ENCODE measurements around the gene CHAF1B. TPM values are rescaled to one million over a fixed set of nuclear protein-coding genes. Genes with fewer than 3 reads are reported as not detected.

Gene CHAF1B
- total RNA-seq, 2 donors from 2014 or later, result 4.2 to 4.9 TPM

DNA sequence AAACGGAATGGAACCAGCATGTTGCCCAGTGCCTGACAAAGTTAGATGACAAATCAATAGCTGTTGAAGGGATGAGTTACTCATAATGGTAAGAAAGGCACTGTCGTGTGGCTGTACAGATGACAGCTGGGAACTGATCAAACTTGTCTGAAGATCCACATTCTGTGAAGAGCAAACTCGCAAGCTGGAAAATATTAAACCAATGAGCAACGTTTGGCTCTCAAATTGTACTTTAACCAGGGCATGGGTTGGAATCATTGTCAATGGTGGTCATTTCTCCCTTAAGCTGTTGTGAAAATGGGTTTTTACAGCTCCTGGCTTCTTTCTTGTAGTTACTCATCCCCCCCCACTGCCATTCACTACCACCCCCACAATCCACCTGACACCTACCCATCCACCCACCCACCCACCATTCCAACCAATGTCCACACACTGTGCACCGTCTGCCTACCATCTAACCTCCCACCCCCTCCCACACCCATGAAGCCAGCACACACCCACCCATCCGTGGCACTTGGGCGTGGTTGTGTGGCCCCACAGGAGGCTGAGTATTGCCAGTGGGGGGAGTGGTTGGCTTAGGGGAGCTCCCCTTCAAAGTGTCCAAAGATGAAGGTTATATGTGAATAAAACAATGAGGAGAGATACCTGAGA is 48.0 kb downstream of the CHAF1B start:
- intact Hi-C loops (cut with DNase I), result no loop called here
- 80% methylated on average over 7 of the region's 7 CpGs for WGBS
- no peak overlapping the region for H3K27ac ChIP-seq
- DNase-seq (ENCODE audit: low spot score), result no peak
- TF ChIP-seq, protein P1, sequence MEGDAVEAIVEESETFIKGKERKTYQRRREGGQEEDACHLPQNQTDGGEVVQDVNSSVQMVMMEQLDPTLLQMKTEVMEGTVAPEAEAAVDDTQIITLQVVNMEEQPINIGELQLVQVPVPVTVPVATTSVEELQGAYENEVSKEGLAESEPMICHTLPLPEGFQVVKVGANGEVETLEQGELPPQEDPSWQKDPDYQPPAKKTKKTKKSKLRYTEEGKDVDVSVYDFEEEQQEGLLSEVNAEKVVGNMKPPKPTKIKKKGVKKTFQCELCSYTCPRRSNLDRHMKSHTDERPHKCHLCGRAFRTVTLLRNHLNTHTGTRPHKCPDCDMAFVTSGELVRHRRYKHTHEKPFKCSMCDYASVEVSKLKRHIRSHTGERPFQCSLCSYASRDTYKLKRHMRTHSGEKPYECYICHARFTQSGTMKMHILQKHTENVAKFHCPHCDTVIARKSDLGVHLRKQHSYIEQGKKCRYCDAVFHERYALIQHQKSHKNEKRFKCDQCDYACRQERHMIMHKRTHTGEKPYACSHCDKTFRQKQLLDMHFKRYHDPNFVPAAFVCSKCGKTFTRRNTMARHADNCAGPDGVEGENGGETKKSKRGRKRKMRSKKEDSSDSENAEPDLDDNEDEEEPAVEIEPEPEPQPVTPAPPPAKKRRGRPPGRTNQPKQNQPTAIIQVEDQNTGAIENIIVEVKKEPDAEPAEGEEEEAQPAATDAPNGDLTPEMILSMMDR (IDR thresholded peaks at IDR 0.05), result no peak
- no peak for TF ChIP-seq POLR2A (IDR thresholded peaks at IDR 0.05)
- H3K27me3 ChIP-seq (replicated peaks; ENCODE audit: insufficient read depth), result no peaks in the 10 kb centered on the region
- no peaks in the 10 kb centered on the region for H3K9me3 ChIP-seq
- H3K4me1 ChIP-seq (replicated peaks), result no peaks in the 10 kb centered on the region
- no peak overlapping the region for H3K4me3 ChIP-seq
- no peaks in the 10 kb centered on the region for H3K36me3 ChIP-seq

DNA sequence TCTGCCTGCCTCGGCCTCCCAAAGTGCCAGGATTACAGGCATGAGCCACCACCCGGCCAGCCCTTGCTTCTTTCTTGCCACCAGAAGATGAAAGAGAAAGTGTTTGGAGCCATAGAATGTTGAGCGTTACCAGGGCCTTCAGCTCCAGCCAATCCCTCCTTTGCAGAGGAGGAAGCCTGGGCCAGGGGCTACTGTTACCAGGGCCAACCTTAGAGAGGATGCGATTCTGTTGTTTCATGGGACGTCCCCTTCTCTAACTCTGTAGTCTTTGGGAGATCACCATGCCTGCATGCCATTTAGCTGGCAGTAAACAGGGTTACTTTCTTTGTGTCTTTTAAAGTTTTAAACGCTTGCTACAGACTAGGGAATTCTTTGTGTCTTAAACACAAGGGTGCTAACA is 49.0 kb downstream of the CHAF1B start:
- DNase-seq (ENCODE audit: low spot score), result no peak
- no peaks in the 10 kb centered on the region for H3K9me3 ChIP-seq
- H3K27ac ChIP-seq, result no peak overlapping the region
- 90% methylated on average over 6 of the region's 6 CpGs for WGBS
- no peaks in the 10 kb centered on the region for H3K27me3 ChIP-seq (replicated peaks; ENCODE audit: insufficient read depth)
- TF ChIP-seq, protein P1 (IDR thresholded peaks at IDR 0.05), result no peak
- TF ChIP-seq POLR2A (IDR thresholded peaks at IDR 0.05), result no peak
- no peak for TF ChIP-seq POLR2AphosphoS5 (IDR thresholded peaks at IDR 0.05)
- H3K4me3 ChIP-seq, result no peak overlapping the region
- intact Hi-C loops (cut with DNase I), result no loop called here
- no peaks in the 10 kb centered on the region for H3K4me1 ChIP-seq (replicated peaks)
- no peaks in the 10 kb centered on the region for H3K36me3 ChIP-seq

DNA sequence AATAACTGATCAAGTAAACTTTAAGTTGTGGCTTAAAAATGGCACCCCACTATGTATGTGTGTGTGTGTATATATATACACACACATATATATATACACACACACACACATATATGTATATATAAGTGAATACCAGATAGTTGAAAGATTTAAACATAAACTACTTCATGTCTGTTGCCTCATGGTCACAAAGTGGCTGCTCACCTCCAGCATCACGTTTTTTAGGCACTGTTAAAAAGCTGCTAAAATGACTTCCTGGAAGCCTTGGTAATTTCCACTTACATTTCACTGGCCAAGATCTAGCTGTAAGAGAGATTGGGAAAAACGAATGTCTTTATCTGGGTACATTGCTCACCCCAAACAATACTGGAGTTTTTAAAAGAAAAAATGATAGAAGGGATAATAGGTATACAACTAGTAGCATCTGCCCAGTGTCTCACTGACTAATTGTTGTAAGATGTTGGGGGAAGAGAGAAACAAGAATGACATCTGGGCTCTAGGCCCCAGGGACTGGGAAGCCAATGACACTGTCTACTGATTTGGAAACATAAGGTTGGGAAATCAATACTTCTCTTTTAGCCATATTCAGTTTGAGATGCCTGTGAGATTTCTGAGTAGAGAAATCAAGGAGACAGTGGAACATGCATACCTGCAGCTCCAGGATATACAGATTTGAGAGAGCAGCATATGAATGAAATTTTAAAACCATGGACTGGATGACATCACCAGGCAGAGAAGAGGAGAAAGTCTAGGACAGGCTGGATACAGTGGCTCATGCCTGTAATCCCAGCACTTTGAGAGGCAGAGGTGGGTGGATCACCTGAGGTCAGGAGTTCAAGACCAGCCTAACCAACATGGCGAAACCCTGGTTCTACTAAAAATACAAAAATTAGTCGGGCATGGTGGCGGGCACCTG is 51.9 kb downstream of the CHAF1B start:
- H3K27me3 ChIP-seq (replicated peaks; ENCODE audit: insufficient read depth), result no peaks in the 10 kb centered on the region
- no peaks in the 10 kb centered on the region for H3K4me1 ChIP-seq (replicated peaks)
- TF ChIP-seq POLR2A (IDR thresholded peaks at IDR 0.05) (no peak), POLR2AphosphoS5 (IDR thresholded peaks at IDR 0.05) (no peak)
- TF ChIP-seq, protein P1 (IDR thresholded peaks at IDR 0.05), result no peak
- no peak for DNase-seq (ENCODE audit: low spot score)
- WGBS, result 94% methylated on average over 5 of the region's 5 CpGs
- intact Hi-C loops (cut with DNase I), result no loop called here
- no peak overlapping the region for H3K27ac ChIP-seq
- no peaks in the 10 kb centered on the region for H3K9me3 ChIP-seq
- no peaks in the 10 kb centered on the region for H3K36me3 ChIP-seq
- H3K4me3 ChIP-seq, result no peak overlapping the region

- no peaks in the 10 kb centered on the region for H3K9me3 ChIP-seq
- TF ChIP-seq POLR2A (IDR thresholded peaks at IDR 0.05), result no peak
- TF ChIP-seq POLR2AphosphoS5 (IDR thresholded peaks at IDR 0.05), result no peak
- TF ChIP-seq, protein P1 (IDR thresholded peaks at IDR 0.05), result no peak
- no peaks in the 10 kb centered on the region for H3K4me1 ChIP-seq (replicated peaks)
- no peak overlapping the region for H3K4me3 ChIP-seq
- intact Hi-C loops (cut with DNase I), result no loop called here
- no peak for DNase-seq (ENCODE audit: low spot score)
- 59% methylated on average over 6 of the region's 6 CpGs for WGBS
- no peak overlapping the region for H3K27ac ChIP-seq
- no peaks in the 10 kb centered on the region for H3K27me3 ChIP-seq (replicated peaks; ENCODE audit: insufficient read depth)
- no peaks in the 10 kb centered on the region for H3K36me3 ChIP-seq
Observed at GRCh38 chr21:36437745-36438128, 52.5 kb downstream of the CHAF1B start.

Measured in prostate gland (tissue), 2 donors.